ENCODE results near the gene CTAGE9.

Gene CTAGE9

DNA sequence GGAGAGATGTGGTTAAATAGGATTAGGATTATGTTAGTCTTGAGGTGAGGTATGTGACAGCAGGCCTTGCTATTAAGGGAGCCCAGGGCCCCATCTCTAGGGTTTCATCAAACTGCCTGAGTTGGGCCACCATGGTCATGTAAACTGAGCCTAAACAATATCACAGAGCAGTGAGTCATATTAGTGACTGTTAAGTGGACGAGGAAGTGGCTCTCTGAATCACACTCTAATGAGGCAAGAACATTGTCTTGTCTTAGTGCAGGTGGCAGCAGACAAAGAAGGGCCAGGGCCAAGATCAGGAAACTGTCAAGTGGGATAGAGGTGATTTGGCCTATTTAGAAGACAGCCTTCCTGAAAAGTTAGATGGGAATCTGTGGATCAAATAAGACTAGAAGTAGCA lies 50.6 kb downstream of the CTAGE9 start:
- DNase-seq = no peak
